GM18909 (cell line): ENCODE data around the gene UBN1.

ENCODE experiments used
- ATAC-seq: cut with Tn5 transposase; IDR thresholded peaks from one replicate; pipeline ENCODE4 v1.9.1; 2021; ENCODE audit warnings: mild to moderate bottlenecking; ENCODE audit not compliant: unreplicated experiment, poor library complexity

Gene UBN1

GRCh38 chr16:4900036-4900435, 52.8 kb downstream of the UBN1 start:
- ATAC-seq, result no peak

GRCh38 chr16:4900750-4901149, 53.5 kb downstream of the UBN1 start:
- no peak for ATAC-seq

- ATAC-seq, result no peak
Measured at GRCh38 chr16:4902038-4902437, 54.8 kb downstream of the UBN1 start.

GRCh38 chr16:4904108-4904941, 57.0 kb downstream of the UBN1 start:
- no peak for ATAC-seq

- no peak for ATAC-seq
Measured at GRCh38 chr16:4904942-4905615, 57.8 kb downstream of the UBN1 start.

GRCh38 chr16:4908854-4909401, 61.6 kb downstream of the UBN1 start:
- no peak for ATAC-seq

- ATAC-seq, result no peak
Measured at GRCh38 chr16:4909825-4910224, 62.5 kb downstream of the UBN1 start.

- ATAC-seq, result no peak
Measured at GRCh38 chr16:4910828-4911227, 63.5 kb downstream of the UBN1 start.

GRCh38 chr16:4911970-4912386, 64.7 kb downstream of the UBN1 start:
- ATAC-seq, result no peak

- no peak for ATAC-seq
Measured at GRCh38 chr16:4913130-4913773, 66.0 kb downstream of the UBN1 start.

GRCh38 chr16:4913774-4914525, 66.7 kb downstream of the UBN1 start:
- ATAC-seq, result no peak

GRCh38 chr16:4914528-4915225, 67.4 kb downstream of the UBN1 start:
- ATAC-seq, result no peak

GRCh38 chr16:4915226-4915761, 68.0 kb downstream of the UBN1 start:
- no peak for ATAC-seq

GRCh38 chr16:4917117-4917516, 69.8 kb downstream of the UBN1 start:
- no peak for ATAC-seq

GRCh38 chr16:4918781-4919251, 71.5 kb downstream of the UBN1 start:
- ATAC-seq, result no peak

GRCh38 chr16:4920826-4921225, 73.5 kb downstream of the UBN1 start:
- ATAC-seq, result no peak

- no peak for ATAC-seq
Measured at GRCh38 chr16:4922721-4923342, 75.6 kb downstream of the UBN1 start.

- ATAC-seq, result no peak
Measured at GRCh38 chr16:4923853-4924252, 76.6 kb downstream of the UBN1 start.
